ENCODE results near the gene LAMC2. TPM values are rescaled to one million over a fixed set of nuclear protein-coding genes. Genes with fewer than 3 reads are reported as not detected.

LAMC2 gene
- total and polyA plus RNA-seq, 2 donors (not counting 1 experiment from before 2014, with no cell fraction given): 0.99 to 3.9 TPM

GRCh38 chr1:183209533-183210158, 23.6 kb downstream of the LAMC2 start:
- Histone ChIP-seq H3K4me3 (replicated peaks in 1 of 4; ENCODE audit: control extremely low read depth in 1 of 4, insufficient read depth in 1 of 4, low read depth in 3 of 4, low read length in 4 of 4) (no peak overlapping the region), H2AFZ (ENCODE audit: low read length) (peak overlapping the region; percentile 77), H3K79me2 (ENCODE audit: control insufficient read depth, insufficient read depth, low read length) (no peaks in the 10 kb centered on the region), H3K4me1 (ENCODE audit: control insufficient read depth, extremely low read depth, insufficient read depth, low read length) (peaks cover 6% of the 10 kb centered on the region), H3K9ac (ENCODE audit: insufficient read depth, low read length) (no peak overlapping the region), H3K4me2 (ENCODE audit: extremely low read depth, insufficient read depth, low read length) (peak overlapping the region; percentile 45), H4K20me1 (ENCODE audit: control insufficient read depth, extremely low read depth, insufficient read depth, low read length) (no peaks in the 10 kb centered on the region), H3K27me3 (ENCODE audit: control insufficient read depth, insufficient read depth, low read length) (no peaks in the 10 kb centered on the region), H3K27ac (ENCODE audit: insufficient read depth, low read length) (peak overlapping the region; percentile 60), H3K9me3 (ENCODE audit: control insufficient read depth, insufficient read depth, low read depth, low read length) (no peaks in the 10 kb centered on the region), H3K36me3 (ENCODE audit: control insufficient read depth, insufficient read depth, low read length) (no peaks in the 10 kb centered on the region)
- TF ChIP-seq EZH2 (IDR thresholded peaks at IDR 0.05; ENCODE audit: low read length, missing control alignments) (no peak), CTCF (conservative IDR thresholded peaks at IDR 0.05 in 1 of 2, IDR thresholded peaks at IDR 0.05 in 1 of 2; ENCODE audit: low read depth in 1 of 2, low read length in 2 of 2) (no peak)
- peak; percentile 78 to 88 for DNase-seq (ENCODE audit: low read depth in 2 of 2)

GRCh38 chr1:183210681-183211080, 24.6 kb downstream of the LAMC2 start:
- no peaks in the 10 kb centered on the region for H3K36me3 ChIP-seq (ENCODE audit: control insufficient read depth, insufficient read depth, low read length)
- DNase-seq (ENCODE audit: low read depth in 2 of 2): no peak
- H3K4me2 ChIP-seq (ENCODE audit: extremely low read depth, insufficient read depth, low read length): no peak overlapping the region

GRCh38 chr1:183212870-183213269, 26.8 kb downstream of the LAMC2 start:
- DNase-seq (ENCODE audit: low read depth in 2 of 2): no peak
- no peak for TF ChIP-seq CTCF (conservative IDR thresholded peaks at IDR 0.05 in 1 of 2, IDR thresholded peaks at IDR 0.05 in 1 of 2; ENCODE audit: low read depth in 1 of 2, low read length in 2 of 2)
- no peak for TF ChIP-seq EZH2 (IDR thresholded peaks at IDR 0.05; ENCODE audit: low read length, missing control alignments)
- Histone ChIP-seq H3K4me1 (ENCODE audit: control insufficient read depth, extremely low read depth, insufficient read depth, low read length) (peaks cover 6% of the 10 kb centered on the region), H3K79me2 (ENCODE audit: control insufficient read depth, insufficient read depth, low read length) (no peaks in the 10 kb centered on the region), H3K9me3 (ENCODE audit: control insufficient read depth, insufficient read depth, low read depth, low read length) (no peaks in the 10 kb centered on the region), H3K9ac (ENCODE audit: insufficient read depth, low read length) (no peak overlapping the region), H2AFZ (ENCODE audit: low read length) (no peak overlapping the region), H3K36me3 (ENCODE audit: control insufficient read depth, insufficient read depth, low read length) (no peaks in the 10 kb centered on the region), H4K20me1 (ENCODE audit: control insufficient read depth, extremely low read depth, insufficient read depth, low read length) (no peaks in the 10 kb centered on the region), H3K4me2 (ENCODE audit: extremely low read depth, insufficient read depth, low read length) (no peak overlapping the region), H3K27me3 (ENCODE audit: control insufficient read depth, insufficient read depth, low read length) (no peaks in the 10 kb centered on the region), H3K4me3 (replicated peaks in 1 of 4; ENCODE audit: control extremely low read depth in 1 of 4, insufficient read depth in 1 of 4, low read depth in 3 of 4, low read length in 4 of 4) (no peak overlapping the region), H3K27ac (ENCODE audit: insufficient read depth, low read length) (no peak overlapping the region)

More at GRCh38 chr1:183210681-183211080, 24.6 kb downstream of the LAMC2 start:
- Histone ChIP-seq H4K20me1 (ENCODE audit: control insufficient read depth, extremely low read depth, insufficient read depth, low read length) (no peaks in the 10 kb centered on the region), H3K27me3 (ENCODE audit: control insufficient read depth, insufficient read depth, low read length) (no peaks in the 10 kb centered on the region), H3K4me3 (replicated peaks in 1 of 4; ENCODE audit: control extremely low read depth in 1 of 4, insufficient read depth in 1 of 4, low read depth in 3 of 4, low read length in 4 of 4) (no peak overlapping the region), H3K9ac (ENCODE audit: insufficient read depth, low read length) (no peak overlapping the region), H3K4me1 (ENCODE audit: control insufficient read depth, extremely low read depth, insufficient read depth, low read length) (peaks cover 6% of the 10 kb centered on the region), H2AFZ (ENCODE audit: low read length) (no peak overlapping the region), H3K27ac (ENCODE audit: insufficient read depth, low read length) (no peak overlapping the region), H3K9me3 (ENCODE audit: control insufficient read depth, insufficient read depth, low read depth, low read length) (no peaks in the 10 kb centered on the region), H3K79me2 (ENCODE audit: control insufficient read depth, insufficient read depth, low read length) (no peaks in the 10 kb centered on the region)
- TF ChIP-seq EZH2 (IDR thresholded peaks at IDR 0.05; ENCODE audit: low read length, missing control alignments): no peak
- no peak for TF ChIP-seq CTCF (conservative IDR thresholded peaks at IDR 0.05 in 1 of 2, IDR thresholded peaks at IDR 0.05 in 1 of 2; ENCODE audit: low read depth in 1 of 2, low read length in 2 of 2)
